GM21515 (cell line): ENCODE results near the gene LAMA3.

ENCODE experiments used
- ATAC-seq: cut with Tn5 transposase; IDR thresholded peaks from one replicate; pipeline ENCODE4 v1.9.1; 2021; ENCODE audit not compliant: unreplicated experiment

The LAMA3 gene

DNA sequence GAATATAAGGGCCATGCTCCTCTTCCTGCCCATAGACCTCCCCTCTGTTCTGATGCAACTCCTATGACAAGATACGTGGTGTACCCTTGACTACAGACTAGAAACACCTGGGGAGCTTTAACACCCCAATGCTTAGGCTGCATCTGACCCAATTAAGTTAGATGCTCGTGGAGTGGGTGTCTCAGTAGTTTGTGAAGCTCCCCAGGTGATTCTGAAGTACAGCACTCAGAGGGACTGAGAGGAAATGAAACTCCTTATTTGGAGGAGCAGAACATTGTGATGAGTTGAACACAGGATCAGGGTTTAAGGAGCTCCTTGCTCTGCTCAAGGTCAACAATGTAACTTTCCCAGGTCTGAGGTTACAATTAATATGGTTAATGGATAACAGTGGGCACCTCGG, 245.0 kb downstream of the LAMA3 start:
- no peak for ATAC-seq

DNA sequence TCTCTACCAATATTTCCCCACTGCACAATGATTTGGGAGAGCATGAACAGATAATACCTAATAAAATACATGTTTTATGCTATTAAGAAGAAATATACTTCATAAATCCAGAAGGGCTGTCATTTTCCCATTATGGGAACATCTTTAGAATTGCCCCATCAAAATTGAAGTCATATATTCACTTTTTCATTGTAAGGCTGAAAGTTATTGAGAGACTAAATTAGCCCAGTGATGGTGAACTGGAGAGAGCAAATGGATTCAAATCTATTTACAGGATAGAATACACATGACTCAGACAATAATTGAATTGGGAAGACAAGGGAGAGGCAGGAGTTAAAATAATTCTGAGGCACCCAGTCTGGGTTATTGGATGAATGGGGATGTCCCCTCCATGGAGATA, 245.6 kb downstream of the LAMA3 start:
- ATAC-seq: no peak

DNA sequence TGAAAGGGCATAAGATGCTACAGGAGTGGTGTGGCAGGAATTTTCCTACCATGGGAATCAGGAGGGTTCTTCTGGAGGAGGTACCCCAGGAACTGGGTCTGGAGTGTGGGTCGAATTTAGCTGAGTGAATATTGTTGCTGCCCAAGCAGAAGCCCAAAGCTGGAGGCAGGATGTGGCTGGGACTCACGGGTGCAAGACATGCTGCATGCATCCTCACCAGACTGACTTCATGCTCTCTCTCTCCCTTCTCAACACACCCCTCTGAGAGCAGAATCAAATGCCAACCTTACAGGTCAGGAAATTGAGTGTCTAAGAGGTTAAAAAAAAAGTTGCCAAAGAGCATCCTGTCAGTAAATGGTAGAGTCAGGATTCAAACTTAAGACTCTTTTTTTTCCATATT, 246.6 kb downstream of the LAMA3 start:
- ATAC-seq: no peak

DNA sequence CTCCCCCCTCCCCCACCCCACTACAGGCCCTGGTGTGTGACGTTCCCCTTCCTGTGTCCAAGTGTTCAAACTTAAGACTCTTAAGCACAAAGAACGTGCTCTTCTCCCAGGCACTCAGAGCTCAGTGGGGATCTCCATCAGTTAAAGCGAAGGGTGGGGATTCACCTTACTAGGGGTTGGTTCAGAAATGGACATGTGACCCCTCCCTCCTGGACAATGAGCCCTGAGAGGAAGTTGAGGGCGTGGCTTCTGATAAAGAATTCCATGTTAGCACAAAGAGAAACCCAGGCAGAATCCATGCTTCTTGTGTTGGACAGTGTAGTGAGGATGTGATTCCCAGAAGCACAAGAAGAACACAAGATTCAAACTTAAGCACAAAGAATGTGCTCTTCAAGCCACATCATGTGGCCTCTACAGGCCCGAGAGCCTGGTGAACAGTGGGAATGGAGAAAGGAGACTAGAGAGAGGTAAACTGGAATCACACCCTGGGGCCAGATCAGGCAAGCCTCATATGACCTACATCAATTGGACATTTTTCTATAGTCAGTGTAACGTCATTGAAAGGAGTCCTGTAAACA, 247.2 kb downstream of the LAMA3 start:
- ATAC-seq: no peak

DNA sequence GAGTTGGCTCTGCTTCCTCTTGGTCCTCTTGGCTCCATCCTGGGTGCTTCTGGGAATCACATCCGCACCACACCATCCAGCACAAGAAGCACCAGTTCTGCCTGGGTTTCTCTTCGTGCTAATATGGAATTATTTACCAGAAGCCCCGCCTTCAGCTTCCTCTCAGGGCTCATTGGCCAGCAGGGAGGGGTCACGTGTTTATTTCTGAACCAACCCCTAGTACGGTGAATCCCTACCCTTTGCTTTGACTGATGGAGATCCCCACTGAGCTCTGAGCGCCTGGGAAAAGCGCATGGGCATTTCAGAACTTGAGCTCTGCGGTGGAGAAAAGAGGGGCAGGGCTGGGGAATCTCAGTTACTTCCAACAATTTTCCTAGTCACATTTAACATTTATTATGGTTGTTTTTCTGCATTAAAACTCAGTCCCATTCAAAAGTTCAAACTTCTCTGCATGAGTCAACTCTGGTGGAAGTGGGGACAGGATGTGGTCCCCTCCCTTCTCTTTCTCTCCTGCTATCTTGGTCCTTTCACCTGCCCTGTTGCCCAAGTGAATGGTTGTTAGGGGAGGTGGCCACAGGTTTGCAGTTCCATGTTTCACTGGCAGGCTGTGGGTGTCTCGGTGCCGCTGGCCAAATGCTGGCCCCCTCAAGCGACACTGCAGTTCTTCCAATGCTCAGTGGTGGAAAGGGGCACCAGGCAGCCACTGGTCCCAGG, 248.9 kb downstream of the LAMA3 start:
- no peak for ATAC-seq

DNA sequence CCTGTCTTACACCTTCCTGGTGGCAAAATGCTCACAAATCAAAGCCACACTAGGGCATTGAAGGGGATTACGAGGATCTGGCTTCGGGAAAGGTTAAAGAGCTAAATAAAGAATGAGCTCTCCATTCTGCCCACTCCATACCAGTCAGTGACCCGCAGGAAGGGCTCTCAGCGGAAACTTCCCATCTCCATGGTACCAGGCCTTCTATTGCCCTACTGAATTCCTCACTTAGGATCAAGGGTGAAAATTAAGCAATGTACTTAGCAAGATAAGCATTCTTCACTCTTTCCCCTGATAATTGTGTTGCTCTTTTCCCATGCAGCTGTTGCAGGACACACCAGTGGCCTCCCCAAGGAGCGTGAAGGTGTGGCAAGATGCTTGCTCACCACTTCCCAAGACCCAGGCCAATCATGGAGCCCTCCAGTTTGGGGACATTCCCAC, 249.7 kb downstream of the LAMA3 start:
- ATAC-seq: no peak

DNA sequence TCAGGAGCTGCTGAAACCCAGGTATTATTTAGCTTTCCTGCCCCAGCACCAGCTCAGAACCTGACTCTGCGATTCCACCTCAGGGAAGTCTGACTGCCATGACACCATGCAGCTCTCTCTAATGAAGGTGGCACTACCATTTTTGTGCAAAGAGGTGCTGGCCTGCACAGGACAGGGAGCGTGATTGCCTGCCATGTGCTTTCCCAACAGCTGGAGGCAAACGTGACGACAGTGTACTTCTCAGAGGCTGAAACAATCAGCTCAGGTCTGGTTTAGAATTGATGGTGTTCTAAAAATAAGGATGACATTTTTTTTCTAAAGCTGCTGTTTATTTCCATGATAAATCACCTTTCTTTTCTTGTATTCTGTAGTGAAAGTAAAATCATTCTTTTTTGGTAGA, 250.1 kb downstream of the LAMA3 start:
- ATAC-seq: no peak

DNA sequence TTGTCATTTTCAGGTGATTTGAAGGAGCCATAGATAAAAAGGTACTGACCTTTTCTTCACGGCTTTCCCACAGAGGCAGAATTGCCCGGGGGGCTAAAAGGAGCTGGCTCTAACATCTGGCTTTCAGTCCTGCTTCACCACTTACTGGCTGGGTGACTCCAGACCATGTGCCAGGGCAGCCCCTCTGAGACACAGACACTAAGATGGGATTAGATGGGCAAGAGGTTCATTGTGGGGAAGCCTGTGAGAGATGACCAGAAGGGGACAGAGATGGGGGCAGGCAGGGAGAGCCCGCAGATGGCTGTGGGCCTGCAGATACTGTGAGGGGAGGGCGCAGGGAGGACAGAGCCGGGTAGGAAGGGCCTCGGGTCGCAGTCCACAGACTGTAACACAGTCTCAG, 250.6 kb downstream of the LAMA3 start:
- ATAC-seq: no peak

DNA sequence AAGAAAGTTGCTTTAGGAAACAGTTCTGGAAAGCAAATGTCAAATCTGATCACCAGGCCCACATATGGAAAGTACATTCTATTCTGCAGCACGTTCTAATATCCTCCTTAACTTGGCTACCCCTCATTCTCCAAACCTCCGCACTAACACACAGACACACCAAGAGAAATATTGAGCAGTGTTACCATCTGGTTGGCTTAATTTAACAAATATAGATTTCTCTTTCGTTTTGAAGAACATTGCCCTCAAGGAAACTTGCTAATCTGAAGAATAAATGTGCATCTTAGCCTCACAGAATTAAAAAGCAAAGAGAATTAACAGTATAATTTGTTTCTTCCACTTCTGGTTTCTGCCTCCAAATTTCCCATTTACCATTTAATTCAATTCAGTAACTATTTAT, 252.5 kb downstream of the LAMA3 start:
- no peak for ATAC-seq

DNA sequence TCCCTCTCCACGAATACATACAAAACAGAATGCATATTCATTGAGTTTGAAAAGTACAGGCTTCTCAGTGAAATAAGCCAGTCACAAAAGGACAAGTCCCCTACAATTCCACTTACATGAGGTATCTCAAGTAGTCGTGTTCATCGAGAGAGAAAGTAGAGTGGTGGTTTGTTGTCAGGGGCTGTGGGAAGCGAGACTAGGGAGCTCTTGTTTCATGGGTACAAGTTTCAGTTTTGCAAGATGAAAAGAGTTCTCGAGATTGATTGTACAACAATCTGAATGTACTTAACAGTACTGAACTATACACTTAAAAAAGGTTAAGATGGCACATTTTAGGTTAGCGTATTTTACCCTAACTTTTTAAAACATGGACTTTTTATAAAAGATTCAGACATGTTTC, 253.9 kb downstream of the LAMA3 start:
- peak; percentile 76 for ATAC-seq

DNA sequence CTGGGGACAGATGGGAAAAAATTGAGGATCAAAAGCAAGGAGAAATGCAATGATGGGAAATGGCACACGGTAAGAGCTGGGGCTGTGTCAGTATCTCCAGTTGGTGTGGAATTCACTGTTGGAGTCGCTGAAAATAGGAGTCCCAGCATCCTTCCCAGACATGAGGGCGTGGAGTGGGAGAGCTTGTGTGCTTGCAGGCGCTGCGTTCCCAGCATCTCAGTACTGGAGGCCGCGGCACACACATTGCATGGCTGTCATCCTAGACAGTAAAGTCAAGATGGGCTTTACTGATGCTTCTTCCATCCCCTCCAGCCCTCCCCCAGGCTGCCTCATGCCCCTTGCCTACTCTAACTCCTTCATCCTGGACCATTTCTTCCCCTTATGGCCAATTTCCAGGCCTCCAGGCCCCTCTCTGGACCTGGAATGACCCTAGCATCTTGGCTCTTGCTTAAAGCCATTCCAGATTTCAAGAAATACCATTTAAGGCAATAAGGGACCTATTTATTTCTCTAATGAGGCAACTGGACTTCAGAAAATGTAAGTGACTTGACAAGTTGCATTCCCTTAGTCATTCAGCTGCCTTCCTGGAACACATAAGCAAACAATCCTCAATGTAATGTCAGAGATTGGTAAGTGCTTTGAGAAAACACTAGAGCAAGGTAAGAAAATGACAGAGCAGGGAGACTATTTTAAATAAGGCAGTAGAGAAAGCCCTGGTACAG, 254.8 kb downstream of the LAMA3 start:
- ATAC-seq: no peak

DNA sequence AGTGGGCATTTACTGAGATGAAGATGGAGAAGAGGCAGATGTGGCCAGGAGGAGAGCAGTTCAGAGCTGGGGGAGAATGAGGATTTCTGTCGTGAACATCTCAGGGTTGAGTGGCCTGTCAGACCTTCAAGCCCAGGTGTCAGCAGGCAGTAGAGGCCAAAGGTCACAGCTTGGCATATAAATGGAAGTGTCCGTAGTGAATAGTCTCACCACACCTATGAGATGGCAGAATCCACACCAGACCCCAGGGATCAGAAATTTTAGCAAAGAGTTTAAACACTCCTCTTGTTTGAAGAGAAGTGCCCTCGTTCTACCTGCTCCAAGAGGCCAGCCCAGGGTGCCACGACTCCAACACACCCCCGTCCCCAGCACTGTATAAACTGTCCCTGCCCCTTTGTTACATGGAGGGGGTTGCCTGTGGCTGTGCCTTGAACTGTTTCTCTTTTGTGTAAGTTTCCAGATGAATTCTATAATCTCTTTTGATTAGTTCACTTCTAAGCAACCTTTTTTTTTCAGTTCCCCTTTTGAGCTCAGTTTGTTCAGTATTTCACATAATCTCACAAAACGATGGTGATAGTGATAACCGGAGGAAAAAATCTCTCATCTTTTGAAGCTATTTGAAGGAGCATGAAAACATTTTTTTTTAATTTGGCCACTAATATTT, 256.3 kb downstream of the LAMA3 start:
- ATAC-seq: no peak

DNA sequence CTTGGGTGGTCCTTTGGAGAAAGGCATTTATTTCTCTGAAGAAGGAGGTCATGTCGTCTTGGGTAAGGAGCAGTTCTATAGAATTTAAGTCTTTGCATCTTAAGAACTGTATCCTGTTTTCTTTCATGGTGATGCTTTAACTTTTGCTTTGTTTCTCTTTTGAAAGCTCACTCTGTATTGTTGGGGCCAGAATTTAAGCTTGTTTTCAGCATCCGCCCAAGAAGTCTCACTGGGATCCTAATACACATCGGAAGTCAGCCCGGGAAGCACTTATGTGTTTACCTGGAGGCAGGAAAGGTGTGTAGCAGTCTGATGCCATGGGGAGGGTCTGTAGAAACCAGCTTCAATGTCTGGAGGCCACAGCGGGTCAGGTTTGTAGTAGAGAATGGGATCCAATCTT, 260.6 kb downstream of the LAMA3 start:
- no peak for ATAC-seq

DNA sequence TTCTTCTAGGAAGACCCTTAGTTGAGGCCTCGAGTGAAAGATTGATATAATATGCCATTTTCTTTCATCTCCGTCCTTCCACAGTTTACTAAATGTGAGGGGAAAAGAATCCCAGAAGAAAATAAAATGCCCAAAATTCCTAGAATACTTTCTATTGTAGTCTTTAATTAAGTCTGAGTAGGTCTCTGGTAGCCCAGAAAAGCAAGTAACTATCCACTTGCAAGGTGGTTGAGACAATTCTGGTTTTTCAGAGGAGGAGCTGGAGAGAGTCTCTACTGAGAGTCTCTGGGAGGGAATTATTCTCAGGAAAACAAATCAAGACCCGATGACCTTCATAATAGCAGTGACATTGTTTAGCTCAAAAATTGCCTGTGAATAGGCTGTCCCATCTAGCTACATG, 261.4 kb downstream of the LAMA3 start:
- ATAC-seq: no peak

DNA sequence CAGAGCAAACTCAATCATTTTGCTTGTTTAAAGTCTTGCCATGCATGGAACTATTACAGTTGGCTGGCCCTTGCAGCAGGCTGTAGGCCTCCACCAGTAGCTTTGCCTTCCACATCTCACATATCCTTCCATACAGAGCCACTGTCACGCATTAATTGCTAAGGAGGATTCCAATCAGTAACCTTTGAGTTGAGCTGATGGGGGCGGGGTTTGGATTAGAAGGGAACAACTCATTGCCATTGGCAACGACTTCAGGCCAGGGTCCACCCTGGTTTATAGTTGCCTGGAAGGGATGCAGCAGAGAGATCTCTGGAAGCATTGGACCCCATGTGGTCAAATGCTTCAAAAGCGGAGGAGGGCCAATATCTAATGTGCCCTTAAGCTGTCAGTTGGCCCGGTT, 262.0 kb downstream of the LAMA3 start:
- no peak for ATAC-seq

DNA sequence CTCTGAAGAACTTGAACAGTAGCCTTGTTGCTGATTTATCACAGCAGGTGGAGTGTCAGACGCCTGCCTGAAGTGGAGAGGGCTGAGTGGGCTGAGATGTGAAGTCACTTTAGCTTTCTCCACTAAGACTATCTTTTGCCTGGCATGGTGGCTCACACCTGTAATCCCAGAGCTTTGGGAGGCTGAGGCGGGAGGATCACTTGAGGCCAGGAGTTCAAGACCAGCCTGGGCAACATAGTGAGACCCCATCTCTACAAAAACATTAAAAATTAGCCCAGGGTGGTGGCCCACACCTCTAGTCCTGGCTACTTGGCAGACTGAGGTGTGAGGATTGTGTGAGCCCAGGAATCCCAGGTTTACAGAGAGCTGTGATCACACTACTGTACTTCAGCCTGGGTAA, 264.7 kb downstream of the LAMA3 start:
- ATAC-seq: no peak

DNA sequence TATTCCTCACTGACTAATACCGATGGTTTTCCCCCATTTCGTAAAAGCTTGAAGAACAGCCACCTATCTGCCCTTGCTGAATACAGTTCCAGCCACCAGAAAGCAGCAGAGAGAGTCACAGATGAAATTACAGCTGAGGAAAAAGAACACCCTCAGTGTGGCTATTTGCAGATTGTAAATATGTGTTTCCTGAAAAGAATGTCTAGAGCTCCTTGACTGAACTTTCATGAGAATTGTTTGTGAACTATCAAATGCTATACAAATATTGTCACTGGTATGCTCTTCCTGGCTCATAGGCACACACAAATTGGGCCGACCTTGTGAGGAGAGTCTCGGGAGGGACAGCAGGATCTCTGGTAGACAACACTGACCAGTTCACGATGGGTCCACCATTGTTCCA, 267.2 kb downstream of the LAMA3 start:
- no peak for ATAC-seq

DNA sequence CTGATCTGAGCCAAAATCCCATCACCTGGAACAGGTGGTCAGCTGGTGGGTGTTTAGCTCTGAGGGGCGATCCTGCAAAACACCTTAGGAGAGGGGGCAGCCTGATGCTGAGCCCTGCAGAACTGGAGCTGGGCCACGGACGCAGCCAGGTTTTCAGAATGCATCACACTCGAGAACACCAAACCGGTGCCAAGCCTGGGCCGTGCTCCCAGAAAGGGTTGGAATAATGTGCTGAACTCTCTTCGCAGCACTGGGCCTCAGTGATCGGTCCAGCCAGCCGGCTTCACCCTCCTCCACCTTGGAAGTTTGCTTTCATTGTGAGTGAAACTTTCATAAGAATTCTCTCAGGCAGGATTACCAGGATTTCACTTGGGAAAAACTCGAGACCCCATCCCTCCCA, 268.8 kb downstream of the LAMA3 start:
- no peak for ATAC-seq

DNA sequence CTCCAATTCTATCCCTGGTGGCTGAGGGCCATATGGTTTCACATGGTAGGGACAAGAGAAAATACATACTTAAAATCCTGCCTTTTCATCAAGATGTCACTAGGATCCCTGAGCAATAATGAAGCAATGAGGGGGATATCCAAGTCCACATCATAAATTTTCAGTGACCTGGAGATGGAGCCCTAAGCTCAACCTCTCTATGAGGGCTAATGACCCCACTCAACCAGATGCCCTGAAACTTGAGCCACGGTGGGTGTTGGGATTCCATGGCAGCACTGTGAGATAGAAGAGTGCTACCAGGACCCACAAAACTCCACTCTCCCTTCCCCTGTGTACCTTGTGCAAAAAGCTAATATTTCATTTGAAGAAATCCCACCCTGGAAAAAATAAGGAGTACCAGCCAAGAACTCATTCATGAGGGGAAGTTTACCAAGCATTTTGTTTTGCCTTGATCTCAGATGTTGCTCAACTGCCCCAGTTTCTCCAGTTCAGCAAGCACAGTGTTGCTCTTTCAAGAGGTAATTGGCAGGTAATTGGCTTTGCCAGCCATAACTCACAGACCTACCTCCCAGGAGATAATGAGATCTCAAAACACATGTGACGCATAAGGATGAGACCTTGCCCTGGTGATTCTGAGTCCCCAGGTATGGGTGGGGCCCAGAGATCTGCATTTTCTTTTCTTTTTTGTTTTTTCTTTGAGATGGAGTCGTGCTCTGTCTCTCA, 274.4 kb downstream of the LAMA3 start:
- no peak for ATAC-seq

DNA sequence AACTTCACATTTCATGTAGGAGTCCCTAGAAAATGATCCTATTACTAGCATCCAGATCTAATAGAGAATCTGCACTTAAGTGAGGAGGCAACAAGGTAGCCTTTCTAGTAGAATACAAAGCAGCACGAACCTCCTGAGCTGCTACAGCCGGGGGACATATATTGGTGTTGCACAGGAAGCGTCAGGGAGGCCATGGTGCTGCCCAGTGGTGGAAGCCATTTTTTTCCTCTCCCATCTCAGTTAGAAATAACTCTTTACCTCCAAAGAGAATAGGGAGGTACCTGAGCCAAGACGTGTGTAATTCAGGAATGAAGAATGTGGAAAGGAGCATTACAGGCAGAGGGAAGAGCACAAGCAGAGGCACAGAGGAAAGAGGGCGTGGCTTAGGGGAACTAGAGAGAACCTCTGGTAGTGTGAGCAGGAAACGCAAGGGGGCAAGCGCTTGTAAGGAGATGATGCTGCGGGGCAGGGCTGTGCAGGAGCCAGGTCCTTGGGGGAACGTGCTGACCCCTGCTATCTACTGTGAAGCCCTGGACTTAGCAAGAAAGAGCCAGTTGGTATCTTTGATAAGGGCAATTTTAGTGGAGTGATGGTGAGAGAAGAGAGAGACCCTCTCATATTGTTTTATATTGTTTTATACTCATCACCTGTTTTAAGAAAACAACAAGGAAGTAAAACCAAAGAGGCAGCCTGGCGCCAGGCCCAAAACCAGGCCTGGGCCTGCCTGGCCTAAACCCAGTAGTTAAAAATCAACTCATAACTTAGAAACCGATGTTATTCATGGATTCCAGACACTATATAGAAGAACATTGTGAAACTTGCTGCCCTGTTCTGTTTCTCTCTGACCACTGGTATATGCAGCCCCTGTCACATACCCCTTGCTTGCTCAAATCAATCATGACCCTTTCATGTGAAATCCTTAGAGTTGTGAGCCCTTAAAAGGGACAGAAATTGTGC, 275.3 kb downstream of the LAMA3 start:
- no peak for ATAC-seq
